ENCODE data around the gene TEX44.

DNA sequence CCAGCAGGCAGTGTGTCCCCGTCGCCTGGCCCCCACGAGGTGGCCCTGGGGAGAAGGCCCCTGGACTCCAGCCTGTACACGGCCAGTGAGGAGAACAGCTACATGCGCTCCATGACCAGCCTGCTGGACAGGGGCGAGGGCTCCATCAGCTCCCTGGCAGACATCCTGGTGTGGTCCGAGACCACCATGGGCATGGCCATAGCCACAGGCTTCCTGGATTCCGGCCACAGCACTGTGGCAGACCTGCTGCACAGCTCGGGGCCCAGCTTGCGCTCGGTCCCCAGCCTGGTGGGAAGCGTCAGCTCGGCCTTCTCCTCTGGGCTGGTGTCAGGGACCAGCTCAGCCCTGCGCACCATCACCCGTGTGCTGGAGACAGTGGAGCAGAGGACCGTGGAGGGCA, 1.0 kb downstream of the TEX44 start:
- TF ChIP-seq, protein P1, sequence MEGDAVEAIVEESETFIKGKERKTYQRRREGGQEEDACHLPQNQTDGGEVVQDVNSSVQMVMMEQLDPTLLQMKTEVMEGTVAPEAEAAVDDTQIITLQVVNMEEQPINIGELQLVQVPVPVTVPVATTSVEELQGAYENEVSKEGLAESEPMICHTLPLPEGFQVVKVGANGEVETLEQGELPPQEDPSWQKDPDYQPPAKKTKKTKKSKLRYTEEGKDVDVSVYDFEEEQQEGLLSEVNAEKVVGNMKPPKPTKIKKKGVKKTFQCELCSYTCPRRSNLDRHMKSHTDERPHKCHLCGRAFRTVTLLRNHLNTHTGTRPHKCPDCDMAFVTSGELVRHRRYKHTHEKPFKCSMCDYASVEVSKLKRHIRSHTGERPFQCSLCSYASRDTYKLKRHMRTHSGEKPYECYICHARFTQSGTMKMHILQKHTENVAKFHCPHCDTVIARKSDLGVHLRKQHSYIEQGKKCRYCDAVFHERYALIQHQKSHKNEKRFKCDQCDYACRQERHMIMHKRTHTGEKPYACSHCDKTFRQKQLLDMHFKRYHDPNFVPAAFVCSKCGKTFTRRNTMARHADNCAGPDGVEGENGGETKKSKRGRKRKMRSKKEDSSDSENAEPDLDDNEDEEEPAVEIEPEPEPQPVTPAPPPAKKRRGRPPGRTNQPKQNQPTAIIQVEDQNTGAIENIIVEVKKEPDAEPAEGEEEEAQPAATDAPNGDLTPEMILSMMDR (IDR thresholded peaks at IDR 0.05), result no peak
- no peak for TF ChIP-seq POLR2A (IDR thresholded peaks at IDR 0.05)
